WTC11 (cell line): ENCODE results near the gene EIF3C.
"Not testable (repeated sequence)": the region's sequence is repeated elsewhere in the genome, so short reads cannot be mapped to it uniquely, and the experiment has no call there.

Source experiments
- AFF4 ChIP-seq: sonication (generic); formaldehyde crosslinking; IDR thresholded peaks from 2 replicates; pipeline ENCODE4 v1.8.1; 2023; ENCODE audit warnings: mild to moderate bottlenecking, missing genetic modification reagents, borderline replicate concordance
- ATF1 ChIP-seq: sonication (generic); formaldehyde crosslinking; IDR thresholded peaks from 2 replicates; pipeline ENCODE4 v1.8.1; 2023; ENCODE audit warnings: mild to moderate bottlenecking, moderate library complexity, missing genetic modification reagents
- CREB1 ChIP-seq: sonication (generic); formaldehyde crosslinking; IDR thresholded peaks from 2 replicates; pipeline ENCODE4 v1.8.0; 2023; ENCODE audit warnings: mild to moderate bottlenecking, missing genetic modification reagents
- NR3C1 ChIP-seq: sonication (generic); formaldehyde crosslinking; conservative IDR thresholded peaks from 2 replicates; pipeline ENCODE4 v1.8.1; 2023; ENCODE audit warnings: low read depth, mild to moderate bottlenecking, missing genetic modification reagents
- TEAD4 ChIP-seq: sonication (generic); formaldehyde crosslinking; IDR thresholded peaks from 2 replicates; pipeline ENCODE4 v1.8.0; 2022; ENCODE audit warnings: mild to moderate bottlenecking, missing genetic modification reagents
- USF2 ChIP-seq: sonication (generic); formaldehyde crosslinking; IDR thresholded peaks from 2 replicates; pipeline ENCODE4 v1.8.1; 2023; ENCODE audit warnings: mild to moderate bottlenecking, missing genetic modification reagents, moderate library complexity
- ZNF138 ChIP-seq: sonication (generic); formaldehyde crosslinking; conservative IDR thresholded peaks from 2 replicates; pipeline ENCODE4 v1.8.1; 2022; ENCODE audit warnings: mild to moderate bottlenecking, moderate library complexity, missing genetic modification reagents
- TF ChIP-seq, protein P1 (sequence below): fragments of 200-600 bp; IDR thresholded peaks from 2 replicates; pipeline ENCODE4 v1.8.0; 2022; ENCODE audit warnings: antibody characterized with exemption
- TF ChIP-seq, protein P2 (sequence below): sonication (generic); formaldehyde crosslinking; IDR thresholded peaks from 2 replicates; pipeline ENCODE4 v1.8.0; 2022; ENCODE audit warnings: mild to moderate bottlenecking, missing genetic modification reagents

DNA sequence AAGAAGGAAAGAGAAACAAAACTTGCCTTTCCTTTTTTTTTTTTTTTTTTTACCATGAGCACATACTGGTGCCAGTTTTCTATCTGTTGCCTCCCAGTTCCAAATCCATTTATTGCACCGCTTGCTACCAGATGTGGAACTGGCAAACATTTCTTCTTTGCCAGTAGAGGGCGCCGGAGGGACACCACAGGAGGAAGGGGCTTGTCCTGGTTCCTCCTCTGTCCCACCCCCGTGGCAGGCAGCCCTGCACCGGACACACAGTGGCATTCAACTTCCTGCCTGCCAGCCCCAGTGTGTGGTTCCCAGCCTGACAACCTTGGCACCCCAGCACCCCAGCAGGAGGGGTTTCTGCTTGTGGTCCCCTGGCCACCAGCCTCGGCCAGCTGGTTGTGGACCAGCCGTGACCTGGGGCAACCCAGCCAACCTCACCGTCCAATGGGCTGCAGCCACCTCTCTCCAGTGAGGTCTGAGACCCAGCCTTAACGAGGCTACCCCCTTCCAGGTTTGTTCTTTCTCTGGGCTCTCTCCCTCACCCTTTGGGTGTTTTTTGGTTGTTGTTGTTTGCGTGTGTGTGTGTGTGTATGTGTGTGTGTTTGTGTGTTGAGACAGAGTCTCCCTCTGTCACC lies 22.8 kb upstream of the EIF3C start:
- TF ChIP-seq, protein P1, sequence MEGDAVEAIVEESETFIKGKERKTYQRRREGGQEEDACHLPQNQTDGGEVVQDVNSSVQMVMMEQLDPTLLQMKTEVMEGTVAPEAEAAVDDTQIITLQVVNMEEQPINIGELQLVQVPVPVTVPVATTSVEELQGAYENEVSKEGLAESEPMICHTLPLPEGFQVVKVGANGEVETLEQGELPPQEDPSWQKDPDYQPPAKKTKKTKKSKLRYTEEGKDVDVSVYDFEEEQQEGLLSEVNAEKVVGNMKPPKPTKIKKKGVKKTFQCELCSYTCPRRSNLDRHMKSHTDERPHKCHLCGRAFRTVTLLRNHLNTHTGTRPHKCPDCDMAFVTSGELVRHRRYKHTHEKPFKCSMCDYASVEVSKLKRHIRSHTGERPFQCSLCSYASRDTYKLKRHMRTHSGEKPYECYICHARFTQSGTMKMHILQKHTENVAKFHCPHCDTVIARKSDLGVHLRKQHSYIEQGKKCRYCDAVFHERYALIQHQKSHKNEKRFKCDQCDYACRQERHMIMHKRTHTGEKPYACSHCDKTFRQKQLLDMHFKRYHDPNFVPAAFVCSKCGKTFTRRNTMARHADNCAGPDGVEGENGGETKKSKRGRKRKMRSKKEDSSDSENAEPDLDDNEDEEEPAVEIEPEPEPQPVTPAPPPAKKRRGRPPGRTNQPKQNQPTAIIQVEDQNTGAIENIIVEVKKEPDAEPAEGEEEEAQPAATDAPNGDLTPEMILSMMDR, result not testable (repeated sequence)
- not testable (repeated sequence) for TF ChIP-seq TEAD4, AFF4, CREB1, USF2, ZNF138, NR3C1, ATF1 (CRISPR knock-in tag)
- TF ChIP-seq, protein P2, sequence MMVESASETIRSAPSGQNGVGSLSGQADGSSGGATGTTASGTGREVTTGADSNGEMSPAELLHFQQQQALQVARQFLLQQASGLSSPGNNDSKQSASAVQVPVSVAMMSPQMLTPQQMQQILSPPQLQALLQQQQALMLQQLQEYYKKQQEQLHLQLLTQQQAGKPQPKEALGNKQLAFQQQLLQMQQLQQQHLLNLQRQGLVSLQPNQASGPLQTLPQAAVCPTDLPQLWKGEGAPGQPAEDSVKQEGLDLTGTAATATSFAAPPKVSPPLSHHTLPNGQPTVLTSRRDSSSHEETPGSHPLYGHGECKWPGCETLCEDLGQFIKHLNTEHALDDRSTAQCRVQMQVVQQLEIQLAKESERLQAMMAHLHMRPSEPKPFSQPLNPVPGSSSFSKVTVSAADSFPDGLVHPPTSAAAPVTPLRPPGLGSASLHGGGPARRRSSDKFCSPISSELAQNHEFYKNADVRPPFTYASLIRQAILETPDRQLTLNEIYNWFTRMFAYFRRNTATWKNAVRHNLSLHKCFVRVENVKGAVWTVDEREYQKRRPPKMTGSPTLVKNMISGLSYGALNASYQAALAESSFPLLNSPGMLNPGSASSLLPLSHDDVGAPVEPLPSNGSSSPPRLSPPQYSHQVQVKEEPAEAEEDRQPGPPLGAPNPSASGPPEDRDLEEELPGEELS, result not testable (repeated sequence)
